B cell (primary cell): Measurements from ENCODE around the gene TSPAN18. TPM values are rescaled to one million over a fixed set of nuclear protein-coding genes. Genes with fewer than 3 reads are reported as not detected.

Experiments used
- ATAC-seq: fragments of 200-7000 bp; cut with Tn5 transposase; one replicate; pipeline ENCODE4 v1.10.0; 2021; ENCODE audit warnings: low read depth, mild to moderate bottlenecking, moderate number of reproducible peaks, moderate library complexity
- CTCF ChIA-PET: fragments of 350-600 bp; sonication (Branson Sonifier 250); formaldehyde crosslinking; loops from one replicate; lab custom pipeline; 2021; ENCODE audit warnings: antibody characterized with exemption, inconsistent platforms; lab: Charles Lee
- POLR2A ChIA-PET: fragments of 350-600 bp; sonication (Branson Sonifier 250); formaldehyde crosslinking; loops from one replicate; lab custom pipeline; 2021; ENCODE audit warnings: antibody characterized with exemption; lab: Charles Lee
- DNase-seq: peaks from one replicate; pipeline ENCODE4 v3.0.0; 2013
- H2AFZ ChIP-seq: 2 replicates; pipeline ENCODE4 v1.6.1; 2012; ENCODE audit warnings: mild to moderate bottlenecking, low read depth, low read length; ENCODE audit not compliant: insufficient read depth, poor library complexity, severe bottlenecking
- H3K27ac ChIP-seq, 2 donors: 1 replicate in 1 of 2; 2 replicates in 1 of 2; pipeline ENCODE4 v1.5.1; 2012 to 2013; ENCODE audit warnings: low read length in 2 of 2, mild to moderate bottlenecking in 2 of 2, moderate library complexity in 1 of 2
- H3K27me3 ChIP-seq, 4 experiments: fragments of 200-600 bp in 1 of 4; sonication (generic) in 1 of 4; replicated peaks in 1 of 4; 1 replicate in 2 of 4; 2 replicates in 2 of 4; pipeline versions ENCODE4 v1.6.1 to v1.7.0; 2013 to 2016; ENCODE audit warnings: low read length in 3 of 4, mild to moderate bottlenecking in 2 of 4, mixed read lengths in 1 of 4, moderate library complexity in 1 of 4; ENCODE audit not compliant: insufficient read depth in 4 of 4, control insufficient read depth in 3 of 4; ENCODE audit errors: control extremely low read depth in 1 of 4
- H3K36me3 ChIP-seq, 2 experiments: replicated peaks in 1 of 2; 1 replicate in 1 of 2; 2 replicates in 1 of 2; pipeline versions ENCODE4 v1.6.1 to v1.7.1; 2013; ENCODE audit warnings: low read length in 1 of 2; ENCODE audit not compliant: insufficient read depth in 2 of 2, control insufficient read depth in 1 of 2; ENCODE audit errors: control extremely low read depth in 1 of 2, extremely low read depth in 1 of 2
- H3K4me1 ChIP-seq, 2 donors: fragments of 200-600 bp in 1 of 2; sonication (generic) in 1 of 2; 1 replicate in 1 of 2; 2 replicates in 1 of 2; pipeline versions ENCODE4 v1.5.1 to v1.6.1; 2013 to 2017; ENCODE audit warnings: low read length in 2 of 2; ENCODE audit not compliant: control insufficient read depth in 2 of 2, insufficient read depth in 2 of 2
- H3K4me2 ChIP-seq: replicated peaks from 2 replicates; pipeline ENCODE3; 2012; ENCODE audit warnings: mild to moderate bottlenecking, low read depth, low read length; ENCODE audit not compliant: poor library complexity, severe bottlenecking
- H3K4me3 ChIP-seq, 5 experiments: fragments of 200-600 bp in 1 of 5; sonication (generic) in 1 of 5; 1 replicate in 3 of 5; 2 replicates in 2 of 5; pipeline versions ENCODE4 v1.5.1 to v1.7.0; 2011 to 2016; ENCODE audit warnings: low read length in 4 of 5, mild to moderate bottlenecking in 4 of 5, low read depth in 2 of 5, control low read depth in 1 of 5, moderate library complexity in 1 of 5; ENCODE audit not compliant: insufficient read depth in 1 of 5; ENCODE audit errors: control extremely low read depth in 1 of 5, extremely low read depth in 1 of 5
- H3K79me2 ChIP-seq: fragments of 200-600 bp; sonication (generic); one replicate; pipeline ENCODE4 v1.6.0; 2016; ENCODE audit warnings: low read length; ENCODE audit not compliant: control insufficient read depth, insufficient read depth
- H3K9ac ChIP-seq: fragments of 200-600 bp; sonication (generic); 2 replicates; pipeline ENCODE4 v1.6.1; 2017; ENCODE audit warnings: mild to moderate bottlenecking, low read length, moderate library complexity
- H3K9me3 ChIP-seq, 3 donors: one replicate each; pipeline versions ENCODE4 v1.6.1 to v1.7.1; 2013; ENCODE audit warnings: low read length in 2 of 3; ENCODE audit not compliant: control insufficient read depth in 2 of 3, insufficient read depth in 1 of 3; ENCODE audit errors: control extremely low read depth in 1 of 3
- H4K20me1 ChIP-seq: 2 replicates; pipeline ENCODE4 v1.6.0; 2012; ENCODE audit warnings: mild to moderate bottlenecking, low read length; ENCODE audit not compliant: insufficient read depth, control insufficient read depth, poor library complexity, severe bottlenecking
- H3K27ac Mint-ChIP-seq: one replicate; pipeline ENCODE4 v1.8.0; 2021; ENCODE audit warnings: mixed read lengths
- H3K27me3 Mint-ChIP-seq: one replicate; pipeline ENCODE4 v1.8.0; 2021; ENCODE audit warnings: mixed read lengths
- H3K4me1 Mint-ChIP-seq: one replicate; pipeline ENCODE4 v1.8.0; 2021; ENCODE audit warnings: mixed read lengths
- H3K4me3 Mint-ChIP-seq: one replicate; pipeline ENCODE4 v1.8.0; 2021; ENCODE audit warnings: mixed read lengths
- H3K9me3 Mint-ChIP-seq: one replicate; pipeline ENCODE4 v1.8.0; 2022; ENCODE audit warnings: mixed read lengths; ENCODE audit not compliant: insufficient read depth
- CTCF ChIP-seq: fragments of 200-600 bp; IDR thresholded peaks from one replicate; pipeline ENCODE4 v1.8.0; 2022; ENCODE audit warnings: antibody characterized with exemption, mild to moderate bottlenecking
- EZH2 ChIP-seq: IDR thresholded peaks from 2 replicates; pipeline ENCODE4 v1.6.1; 2012; ENCODE audit warnings: borderline replicate concordance, low read depth, mild to moderate bottlenecking, moderate library complexity, low read length; ENCODE audit not compliant: insufficient read depth, poor library complexity, severe bottlenecking
- WGBS: methylation state at CpG from one replicate; pipeline ENCODE4 v1.1.5; 2013; ENCODE audit warnings: missing lambda C conversion rate; ENCODE audit not compliant: insufficient coverage; 5-methylcytosine and 5-hydroxymethylcytosine counted together
- intact Hi-C: fragments of 100-400 bp; cut with micrococcal nuclease; formaldehyde crosslinking; loops from one replicate; pipeline ENCODE4 v1.10.0; 2022
- polyA plus RNA-seq: library from polyadenylated mRNA; depleted of rRNA; stranded (reverse); fragments of >200 nt; gene quantifications from 2 replicates; pipeline ENCODE4 v1.2.3, GENCODE V29; 2012
- total RNA-seq, 2 donors: library from RNA; stranded (reverse); fragments of 120-200 nt in 1 of 2; gene quantifications; 1 replicate in 1 of 2; 2 replicates in 1 of 2; pipeline versions ENCODE4 v1.2.3 to v1.2.4, GENCODE V29; 2013 to 2022

The TSPAN18 gene
- total and polyA plus RNA-seq, 2 donors (not counting 1 experiment from before 2014, with no cell fraction given), result 0.75 to 2.0 TPM

GRCh38 chr11:44775985-44776446, 49.3 kb downstream of the TSPAN18 start:
- ATAC-seq, result no peak
- Mint-ChIP-seq H3K4me1 (peaks cover 2% of the 10 kb centered on the region), H3K27ac (no peak overlapping the region), H3K27me3 (no peaks in the 10 kb centered on the region), H3K9me3 (no peaks in the 10 kb centered on the region), H3K4me3 (no peak overlapping the region)
- Histone ChIP-seq H3K79me2 (no peaks in the 10 kb centered on the region), H3K4me1 (no peaks in the 10 kb centered on the region), H3K27me3 (peaks cover 0 to 10% (median 0%) of the 10 kb centered on the region in 4 experiments), H3K4me3 (no peak overlapping the region), H3K4me2 (no peak overlapping the region), H4K20me1 (no peaks in the 10 kb centered on the region), H3K27ac (no peak overlapping the region), H3K9me3 (no peaks in the 10 kb centered on the region), H3K9ac (no peak overlapping the region), H2AFZ (no peak overlapping the region), H3K36me3 (no peaks in the 10 kb centered on the region)
- ChIA-PET POLR2A (no interaction called here), CTCF (interaction anchor here (0.7 to 5.5 kb wide), 20 partner anchors 8 to 490 kb away, joined by 3 to 54 read pairs (median 5); no protein-coding TSS in a partner anchor)
- WGBS, result 80% methylated on average over 5 of the region's 7 CpGs
- intact Hi-C loops, result loop anchor here (5.0 kb wide), 2 partner anchors 49 to 136 kb away; partner anchors contain the start of gene TSPAN18
- TF ChIP-seq CTCF (no peak), EZH2 (no peak)
- no peak for DNase-seq

- TF ChIP-seq CTCF (no peak), EZH2 (no peak)
- 93% methylated on average over 6 of the region's 6 CpGs for WGBS
- Histone ChIP-seq H3K4me2 (no peak overlapping the region), H3K4me1 (no peaks in the 10 kb centered on the region), H4K20me1 (no peaks in the 10 kb centered on the region), H3K36me3 (no peaks in the 10 kb centered on the region), H3K4me3 (no peak overlapping the region), H3K9ac (no peak overlapping the region), H2AFZ (no peak overlapping the region), H3K79me2 (no peaks in the 10 kb centered on the region), H3K27ac (no peak overlapping the region), H3K27me3 (peaks cover 0 to 10% (median 0%) of the 10 kb centered on the region in 4 experiments), H3K9me3 (no peaks in the 10 kb centered on the region)
- Mint-ChIP-seq H3K27me3 (no peaks in the 10 kb centered on the region), H3K27ac (no peak overlapping the region), H3K4me1 (peaks cover 2% of the 10 kb centered on the region), H3K9me3 (no peaks in the 10 kb centered on the region), H3K4me3 (no peak overlapping the region)
- ChIA-PET CTCF (interaction anchor here (0.9 to 5.5 kb wide), 21 partner anchors 9 to 682 kb away, joined by 3 to 54 read pairs (median 5); no protein-coding TSS in a partner anchor), POLR2A (no interaction called here)
- intact Hi-C loops, result loop anchor here (5.0 kb wide), 2 partner anchors 49 to 136 kb away; partner anchors contain the start of gene TSPAN18
- DNase-seq (no peak), ATAC-seq (no peak)
Measured at GRCh38 chr11:44776551-44777208, 49.9 kb downstream of the TSPAN18 start.
